C4-2B (cell line): Measurements from ENCODE around the gene AAK1.

ENCODE experiments used
- H3K27ac ChIP-seq: fragments of 450-650 bp; 2 replicates; pipeline ENCODE4 v1.5.1; 2017
- CTCF ChIP-seq: fragments of 450-650 bp; conservative IDR thresholded peaks from 2 replicates; pipeline ENCODE4 v1.5.1; 2017; ENCODE audit warnings: mild to moderate bottlenecking
- ZFX ChIP-seq: fragments of 450-650 bp; IDR thresholded peaks from 2 replicates; pipeline ENCODE4 v1.6.1; 2017

The AAK1 gene

GRCh38 chr2:69544951-69545350, 98.6 kb downstream of the AAK1 start:
- TF ChIP-seq ZFX (no peak), CTCF (no peak)
- H3K27ac ChIP-seq: no peak overlapping the region

DNA sequence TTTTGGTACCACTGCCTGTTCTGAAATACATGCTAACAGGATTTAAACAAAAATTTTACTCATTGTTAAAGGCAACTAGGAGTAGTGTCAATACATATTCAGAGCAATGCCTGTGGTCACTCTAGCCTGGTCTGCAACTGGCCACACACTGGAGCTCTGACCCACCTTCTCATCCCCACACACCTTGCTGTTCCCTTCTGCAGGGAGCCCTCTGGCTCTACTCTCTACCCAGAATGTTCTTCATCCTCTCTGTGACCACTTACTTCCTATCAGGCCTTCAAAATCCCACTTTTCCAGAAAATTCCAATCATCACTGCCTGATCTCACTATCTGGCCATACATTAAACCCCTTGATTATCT, 104.0 kb downstream of the AAK1 start:
- TF ChIP-seq ZFX (no peak), CTCF (no peak)
- no peak overlapping the region for H3K27ac ChIP-seq

GRCh38 chr2:69538872-69539548, 104.5 kb downstream of the AAK1 start:
- TF ChIP-seq ZFX (no peak), CTCF (no peak)
- no peak overlapping the region for H3K27ac ChIP-seq

GRCh38 chr2:69538249-69538648, 105.3 kb downstream of the AAK1 start:
- H3K27ac ChIP-seq: no peak overlapping the region
- TF ChIP-seq ZFX (no peak), CTCF (no peak)

DNA sequence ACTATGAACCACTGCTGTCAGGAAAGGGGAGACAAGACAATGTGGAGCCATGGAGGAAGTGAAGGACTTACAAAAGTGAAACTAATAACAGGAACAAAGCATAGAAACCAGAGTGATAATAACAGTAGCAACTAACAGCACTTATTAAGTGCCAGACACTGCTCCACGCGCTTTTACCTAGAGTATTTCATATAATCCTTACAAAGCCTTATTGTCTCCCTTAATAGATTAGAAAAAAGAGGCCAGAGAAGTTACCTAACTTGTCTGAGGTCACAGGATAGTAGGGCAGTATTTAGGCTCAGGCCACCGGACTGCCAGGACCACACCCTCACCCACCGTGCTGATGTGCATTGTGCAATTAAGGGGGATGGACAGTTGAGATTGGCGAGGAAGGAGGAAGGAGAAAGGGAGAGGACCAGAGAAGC, 107.7 kb downstream of the AAK1 start:
- no peak overlapping the region for H3K27ac ChIP-seq
- TF ChIP-seq ZFX: no peak
- TF ChIP-seq CTCF: no peak

GRCh38 chr2:69531186-69531585, 112.4 kb downstream of the AAK1 start:
- TF ChIP-seq CTCF: no peak
- TF ChIP-seq ZFX: no peak
- no peak overlapping the region for H3K27ac ChIP-seq

DNA sequence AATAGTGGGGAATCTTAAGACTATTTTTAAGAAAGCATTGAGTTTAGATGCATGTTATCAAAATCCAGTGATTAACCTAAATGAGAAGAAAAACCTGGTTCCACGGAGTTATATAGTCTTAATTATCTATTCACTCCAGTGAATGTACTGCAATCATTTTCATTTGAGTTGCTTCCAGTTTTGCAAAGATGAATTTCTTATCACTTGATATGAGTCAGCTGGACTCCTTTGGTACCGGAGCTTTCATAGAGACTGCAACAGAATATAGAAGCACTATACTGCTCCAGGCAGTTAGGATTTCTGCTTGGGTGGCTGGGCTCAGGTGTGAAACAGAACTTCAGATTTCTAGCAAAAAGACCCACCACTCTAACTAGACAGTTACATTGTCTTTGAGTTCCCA, 114.1 kb downstream of the AAK1 start:
- TF ChIP-seq ZFX (no peak), CTCF (no peak)
- no peak overlapping the region for H3K27ac ChIP-seq
